Liver (tissue), 3 donors: ENCODE measurements around the gene ARMC5.

Source experiments
- EGR1 ChIP-seq, 2 donors: IDR thresholded peaks; 2 replicates each; pipeline ENCODE4 v1.6.1; 2016 to 2018; ENCODE audit warnings: antibody characterized with exemption in 2 of 2, low read depth in 2 of 2
- RAD21 ChIP-seq, 2 donors: IDR thresholded peaks; 2 replicates each; pipeline ENCODE4 v1.6.1; 2016; ENCODE audit warnings: antibody characterized with exemption in 2 of 2, mild to moderate bottlenecking in 2 of 2
- TAF1 ChIP-seq: conservative IDR thresholded peaks from 2 replicates; pipeline ENCODE4 v1.6.1; 2016; ENCODE audit warnings: antibody characterized with exemption, mild to moderate bottlenecking
- YY1 ChIP-seq: IDR thresholded peaks from 2 replicates; pipeline ENCODE4 v1.6.1; 2016; ENCODE audit warnings: antibody characterized with exemption, mild to moderate bottlenecking
- TF ChIP-seq, protein P1 (sequence below): fragments of 150-350 bp; IDR thresholded peaks from 2 replicates; pipeline ENCODE4 v1.5.1; 2017; ENCODE audit warnings: improper control_type of control experiment, low read depth, low read length; ENCODE audit not compliant: missing input control
- TF ChIP-seq, protein P2 (sequence below): IDR thresholded peaks from 2 replicates; pipeline ENCODE4 v1.6.1; 2016; ENCODE audit warnings: antibody characterized with exemption, mild to moderate bottlenecking
- TF ChIP-seq, protein P3 (sequence below): IDR thresholded peaks from 2 replicates; pipeline ENCODE4 v1.6.1; 2016; ENCODE audit warnings: antibody characterized with exemption
- donor health status: healthy.
- donor health status: healthy.

DNA sequence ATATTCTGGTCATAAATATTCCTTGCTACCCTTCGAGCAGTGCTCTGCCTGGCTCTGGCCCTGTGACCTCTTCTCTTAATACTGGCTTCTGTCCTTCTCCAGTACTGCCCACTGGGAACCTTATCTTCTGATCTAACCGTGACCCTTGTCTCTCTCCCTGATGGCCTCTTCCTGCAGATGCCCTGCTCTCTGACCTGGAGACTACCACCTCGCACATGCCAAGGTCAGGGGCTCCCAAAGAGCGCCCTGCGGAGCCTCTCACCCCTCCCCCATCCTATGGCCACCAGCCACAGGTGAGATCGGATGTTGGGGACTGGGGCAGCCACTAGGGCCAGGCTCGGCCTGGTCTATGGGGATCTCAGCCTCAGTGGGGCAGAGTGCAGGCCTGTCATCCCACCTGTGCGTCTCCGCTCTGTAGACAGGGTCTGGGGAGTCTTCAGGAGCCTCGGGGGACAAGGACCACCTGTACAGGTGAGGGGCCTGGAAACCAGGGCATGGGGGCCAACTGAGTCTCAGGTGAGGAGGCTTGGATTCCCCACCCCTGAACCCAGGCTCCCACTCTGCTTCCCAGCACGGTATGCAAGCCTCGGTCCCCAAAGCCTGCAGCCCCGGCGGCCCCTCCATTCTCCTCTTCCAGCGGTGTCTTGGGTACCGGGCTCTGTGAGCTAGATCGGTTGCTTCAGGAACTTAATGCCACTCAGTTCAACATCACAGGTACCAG is 14.1 kb downstream of the ARMC5 start:
- TF ChIP-seq, protein P1, sequence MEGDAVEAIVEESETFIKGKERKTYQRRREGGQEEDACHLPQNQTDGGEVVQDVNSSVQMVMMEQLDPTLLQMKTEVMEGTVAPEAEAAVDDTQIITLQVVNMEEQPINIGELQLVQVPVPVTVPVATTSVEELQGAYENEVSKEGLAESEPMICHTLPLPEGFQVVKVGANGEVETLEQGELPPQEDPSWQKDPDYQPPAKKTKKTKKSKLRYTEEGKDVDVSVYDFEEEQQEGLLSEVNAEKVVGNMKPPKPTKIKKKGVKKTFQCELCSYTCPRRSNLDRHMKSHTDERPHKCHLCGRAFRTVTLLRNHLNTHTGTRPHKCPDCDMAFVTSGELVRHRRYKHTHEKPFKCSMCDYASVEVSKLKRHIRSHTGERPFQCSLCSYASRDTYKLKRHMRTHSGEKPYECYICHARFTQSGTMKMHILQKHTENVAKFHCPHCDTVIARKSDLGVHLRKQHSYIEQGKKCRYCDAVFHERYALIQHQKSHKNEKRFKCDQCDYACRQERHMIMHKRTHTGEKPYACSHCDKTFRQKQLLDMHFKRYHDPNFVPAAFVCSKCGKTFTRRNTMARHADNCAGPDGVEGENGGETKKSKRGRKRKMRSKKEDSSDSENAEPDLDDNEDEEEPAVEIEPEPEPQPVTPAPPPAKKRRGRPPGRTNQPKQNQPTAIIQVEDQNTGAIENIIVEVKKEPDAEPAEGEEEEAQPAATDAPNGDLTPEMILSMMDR = no peak
- TF ChIP-seq, protein P2, sequence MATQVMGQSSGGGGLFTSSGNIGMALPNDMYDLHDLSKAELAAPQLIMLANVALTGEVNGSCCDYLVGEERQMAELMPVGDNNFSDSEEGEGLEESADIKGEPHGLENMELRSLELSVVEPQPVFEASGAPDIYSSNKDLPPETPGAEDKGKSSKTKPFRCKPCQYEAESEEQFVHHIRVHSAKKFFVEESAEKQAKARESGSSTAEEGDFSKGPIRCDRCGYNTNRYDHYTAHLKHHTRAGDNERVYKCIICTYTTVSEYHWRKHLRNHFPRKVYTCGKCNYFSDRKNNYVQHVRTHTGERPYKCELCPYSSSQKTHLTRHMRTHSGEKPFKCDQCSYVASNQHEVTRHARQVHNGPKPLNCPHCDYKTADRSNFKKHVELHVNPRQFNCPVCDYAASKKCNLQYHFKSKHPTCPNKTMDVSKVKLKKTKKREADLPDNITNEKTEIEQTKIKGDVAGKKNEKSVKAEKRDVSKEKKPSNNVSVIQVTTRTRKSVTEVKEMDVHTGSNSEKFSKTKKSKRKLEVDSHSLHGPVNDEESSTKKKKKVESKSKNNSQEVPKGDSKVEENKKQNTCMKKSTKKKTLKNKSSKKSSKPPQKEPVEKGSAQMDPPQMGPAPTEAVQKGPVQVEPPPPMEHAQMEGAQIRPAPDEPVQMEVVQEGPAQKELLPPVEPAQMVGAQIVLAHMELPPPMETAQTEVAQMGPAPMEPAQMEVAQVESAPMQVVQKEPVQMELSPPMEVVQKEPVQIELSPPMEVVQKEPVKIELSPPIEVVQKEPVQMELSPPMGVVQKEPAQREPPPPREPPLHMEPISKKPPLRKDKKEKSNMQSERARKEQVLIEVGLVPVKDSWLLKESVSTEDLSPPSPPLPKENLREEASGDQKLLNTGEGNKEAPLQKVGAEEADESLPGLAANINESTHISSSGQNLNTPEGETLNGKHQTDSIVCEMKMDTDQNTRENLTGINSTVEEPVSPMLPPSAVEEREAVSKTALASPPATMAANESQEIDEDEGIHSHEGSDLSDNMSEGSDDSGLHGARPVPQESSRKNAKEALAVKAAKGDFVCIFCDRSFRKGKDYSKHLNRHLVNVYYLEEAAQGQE = no peak
- no peak for TF ChIP-seq EGR1 (IDR thresholded peaks at IDR 0.05; ENCODE audit: low read depth in 2 of 2)
- no peak for TF ChIP-seq RAD21 (IDR thresholded peaks at IDR 0.05)
- no peak for TF ChIP-seq YY1
- no peak for TF ChIP-seq TAF1
- TF ChIP-seq, protein P3, sequence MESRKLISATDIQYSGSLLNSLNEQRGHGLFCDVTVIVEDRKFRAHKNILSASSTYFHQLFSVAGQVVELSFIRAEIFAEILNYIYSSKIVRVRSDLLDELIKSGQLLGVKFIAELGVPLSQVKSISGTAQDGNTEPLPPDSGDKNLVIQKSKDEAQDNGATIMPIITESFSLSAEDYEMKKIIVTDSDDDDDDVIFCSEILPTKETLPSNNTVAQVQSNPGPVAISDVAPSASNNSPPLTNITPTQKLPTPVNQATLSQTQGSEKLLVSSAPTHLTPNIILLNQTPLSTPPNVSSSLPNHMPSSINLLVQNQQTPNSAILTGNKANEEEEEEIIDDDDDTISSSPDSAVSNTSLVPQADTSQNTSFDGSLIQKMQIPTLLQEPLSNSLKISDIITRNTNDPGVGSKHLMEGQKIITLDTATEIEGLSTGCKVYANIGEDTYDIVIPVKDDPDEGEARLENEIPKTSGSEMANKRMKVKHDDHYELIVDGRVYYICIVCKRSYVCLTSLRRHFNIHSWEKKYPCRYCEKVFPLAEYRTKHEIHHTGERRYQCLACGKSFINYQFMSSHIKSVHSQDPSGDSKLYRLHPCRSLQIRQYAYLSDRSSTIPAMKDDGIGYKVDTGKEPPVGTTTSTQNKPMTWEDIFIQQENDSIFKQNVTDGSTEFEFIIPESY = no peak
